Measurements from ENCODE around the gene SDK1. TPM values are rescaled to one million over a fixed set of nuclear protein-coding genes. Genes with fewer than 3 reads are reported as not detected.

The SDK1 gene
- total RNA-seq, 1 donor from 2014 or later, result 10.4 TPM

DNA sequence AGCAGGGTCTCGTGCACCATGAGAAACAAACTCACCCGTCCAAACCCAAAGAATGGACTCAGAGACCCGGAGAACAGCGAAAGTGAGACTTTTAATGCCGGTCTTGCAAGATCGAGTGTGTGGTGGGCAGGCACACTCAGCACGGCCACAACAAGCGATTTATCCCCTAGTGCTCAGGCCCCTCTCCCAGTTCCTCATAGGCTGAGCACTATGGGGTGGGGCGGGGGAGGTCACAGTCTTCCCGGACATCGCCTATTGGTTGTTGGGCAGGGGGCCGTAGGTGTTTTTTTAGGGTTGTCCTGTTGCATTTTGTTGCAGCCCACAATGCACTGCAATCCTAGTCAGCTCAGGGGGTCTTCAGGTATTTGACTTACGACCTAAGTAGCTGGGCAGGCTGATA lies 772.7 kb downstream of the SDK1 start:
- intact Hi-C loops (cut with DNase I), result no loop called here
- no peaks in the 10 kb centered on the region for H3K27me3 ChIP-seq
- H3K36me3 ChIP-seq, result no peaks in the 10 kb centered on the region
- ATAC-seq (no peak), DNase-seq (no peak)
- TF ChIP-seq, protein P1, sequence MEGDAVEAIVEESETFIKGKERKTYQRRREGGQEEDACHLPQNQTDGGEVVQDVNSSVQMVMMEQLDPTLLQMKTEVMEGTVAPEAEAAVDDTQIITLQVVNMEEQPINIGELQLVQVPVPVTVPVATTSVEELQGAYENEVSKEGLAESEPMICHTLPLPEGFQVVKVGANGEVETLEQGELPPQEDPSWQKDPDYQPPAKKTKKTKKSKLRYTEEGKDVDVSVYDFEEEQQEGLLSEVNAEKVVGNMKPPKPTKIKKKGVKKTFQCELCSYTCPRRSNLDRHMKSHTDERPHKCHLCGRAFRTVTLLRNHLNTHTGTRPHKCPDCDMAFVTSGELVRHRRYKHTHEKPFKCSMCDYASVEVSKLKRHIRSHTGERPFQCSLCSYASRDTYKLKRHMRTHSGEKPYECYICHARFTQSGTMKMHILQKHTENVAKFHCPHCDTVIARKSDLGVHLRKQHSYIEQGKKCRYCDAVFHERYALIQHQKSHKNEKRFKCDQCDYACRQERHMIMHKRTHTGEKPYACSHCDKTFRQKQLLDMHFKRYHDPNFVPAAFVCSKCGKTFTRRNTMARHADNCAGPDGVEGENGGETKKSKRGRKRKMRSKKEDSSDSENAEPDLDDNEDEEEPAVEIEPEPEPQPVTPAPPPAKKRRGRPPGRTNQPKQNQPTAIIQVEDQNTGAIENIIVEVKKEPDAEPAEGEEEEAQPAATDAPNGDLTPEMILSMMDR (IDR thresholded peaks at IDR 0.05), result no peak
- no peak overlapping the region for H3K4me3 ChIP-seq
- H3K9me3 ChIP-seq, result no peaks in the 10 kb centered on the region
- no peaks in the 10 kb centered on the region for H3K4me1 ChIP-seq
- H3K27ac ChIP-seq, result no peak overlapping the region

DNA sequence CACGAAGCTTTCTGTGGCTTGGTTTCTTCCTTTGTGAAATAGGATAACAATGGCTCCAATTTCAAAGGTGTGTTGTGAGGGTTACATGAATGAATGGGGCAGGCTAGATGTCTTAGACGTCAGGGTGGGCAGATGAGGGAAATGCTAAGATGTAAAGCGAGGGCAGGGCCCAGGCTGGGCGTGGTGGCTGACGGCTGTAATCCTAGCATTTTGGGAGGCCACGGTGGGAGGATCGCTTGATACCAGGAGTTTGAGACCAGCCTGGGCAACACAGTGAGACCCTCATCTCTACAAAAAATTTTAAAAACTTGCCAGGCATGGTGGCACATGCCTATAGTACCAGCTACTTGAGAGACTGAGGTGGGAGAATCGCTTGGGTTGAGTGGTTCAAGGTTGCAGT lies 773.4 kb downstream of the SDK1 start:
- intact Hi-C loops (cut with DNase I), result no loop called here
- Histone ChIP-seq H3K4me1 (no peaks in the 10 kb centered on the region), H3K27ac (no peak overlapping the region), H3K9me3 (no peaks in the 10 kb centered on the region), H3K27me3 (no peaks in the 10 kb centered on the region), H3K36me3 (no peaks in the 10 kb centered on the region), H3K4me3 (no peak overlapping the region)
- no peak for ATAC-seq
- TF ChIP-seq, protein P1 (IDR thresholded peaks at IDR 0.05), result no peak
- DNase-seq, result no peak

DNA sequence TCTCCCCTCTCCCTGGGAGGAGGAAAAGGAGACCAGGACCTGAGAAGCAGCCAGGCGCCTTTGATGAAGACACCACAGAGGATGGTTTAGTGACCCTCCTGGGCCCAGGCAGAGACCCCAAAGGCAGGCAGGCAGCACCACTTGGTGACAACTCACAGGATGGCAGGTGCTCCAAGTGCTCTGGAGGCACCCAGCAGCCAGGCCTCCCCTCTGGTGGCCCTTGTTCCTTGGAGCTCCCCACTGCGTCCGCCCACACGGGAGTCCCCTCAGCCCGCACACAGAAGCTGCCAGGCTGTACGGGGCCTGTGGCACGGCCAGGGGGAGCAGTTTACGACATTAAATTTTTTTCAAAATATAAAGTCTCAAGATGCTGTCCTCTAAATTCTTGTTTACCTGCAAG lies 773.9 kb downstream of the SDK1 start:
- H3K36me3 ChIP-seq, result no peaks in the 10 kb centered on the region
- intact Hi-C loops (cut with DNase I), result no loop called here
- H3K27ac ChIP-seq, result no peak overlapping the region
- no peak for DNase-seq
- no peaks in the 10 kb centered on the region for H3K4me1 ChIP-seq
- no peak for ATAC-seq
- no peaks in the 10 kb centered on the region for H3K27me3 ChIP-seq
- TF ChIP-seq, protein P1 (IDR thresholded peaks at IDR 0.05), result no peak
- no peaks in the 10 kb centered on the region for H3K9me3 ChIP-seq
- H3K4me3 ChIP-seq, result no peak overlapping the region

DNA sequence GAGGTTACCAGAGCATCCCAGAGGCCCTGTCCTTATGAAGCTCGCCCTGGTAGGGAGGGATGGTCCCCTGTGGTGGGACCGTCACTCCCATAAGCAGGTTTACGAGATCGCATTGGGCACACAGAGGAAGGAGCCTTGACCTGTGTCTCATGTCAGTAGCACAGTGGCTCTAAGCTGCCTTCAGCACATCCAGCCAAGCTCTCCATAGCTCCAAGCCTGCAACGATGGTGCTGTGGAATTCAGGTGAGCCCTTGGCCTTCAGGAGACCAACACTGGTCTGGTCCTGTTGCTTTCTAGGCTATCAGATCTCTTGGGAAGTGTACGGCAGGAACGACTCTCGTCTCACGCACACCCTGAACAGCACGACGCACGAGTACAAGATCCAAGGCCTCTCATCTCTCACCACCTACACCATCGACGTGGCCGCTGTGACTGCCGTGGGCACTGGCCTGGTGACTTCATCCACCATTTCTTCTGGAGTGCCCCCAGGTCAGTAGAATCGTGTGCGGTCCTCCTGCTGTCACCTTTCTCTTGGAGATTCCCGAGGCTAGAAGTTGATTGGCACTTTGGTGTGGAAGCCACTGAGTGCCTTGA lies 775.7 kb downstream of the SDK1 start:
- Histone ChIP-seq H3K27ac (no peak overlapping the region), H3K4me1 (no peaks in the 10 kb centered on the region), H3K27me3 (no peaks in the 10 kb centered on the region), H3K9me3 (no peaks in the 10 kb centered on the region), H3K36me3 (no peaks in the 10 kb centered on the region), H3K4me3 (no peak overlapping the region)
- TF ChIP-seq, protein P1 (IDR thresholded peaks at IDR 0.05), result no peak
- ATAC-seq (no peak), DNase-seq (no peak)
- intact Hi-C loops (cut with DNase I), result no loop called here

DNA sequence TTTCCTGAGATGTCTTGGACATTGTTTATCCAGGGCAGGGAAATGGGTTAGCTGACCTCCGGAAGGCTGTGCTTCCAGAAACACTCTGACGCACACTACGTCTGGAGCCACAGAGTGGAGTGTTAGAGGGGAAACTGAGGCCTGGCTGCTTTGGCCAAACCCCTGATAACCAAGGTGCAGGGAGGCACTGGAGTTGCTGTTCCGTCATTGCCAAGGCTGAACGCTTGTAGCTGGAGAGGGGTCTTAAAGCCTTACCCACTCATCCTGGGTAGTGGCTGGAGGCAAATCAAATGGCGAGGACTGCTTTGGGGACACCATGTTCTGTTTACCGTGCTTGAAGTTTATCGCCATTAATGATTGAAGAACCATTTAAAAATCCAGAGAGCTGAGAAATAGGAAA lies 776.9 kb downstream of the SDK1 start:
- DNase-seq, result no peak
- H3K36me3 ChIP-seq, result no peaks in the 10 kb centered on the region
- no peaks in the 10 kb centered on the region for H3K27me3 ChIP-seq
- H3K9me3 ChIP-seq, result no peaks in the 10 kb centered on the region
- H3K4me3 ChIP-seq, result no peak overlapping the region
- ATAC-seq, result no peak
- intact Hi-C loops (cut with DNase I), result no loop called here
- TF ChIP-seq, protein P1 (IDR thresholded peaks at IDR 0.05), result no peak
- H3K27ac ChIP-seq, result no peak overlapping the region
- no peaks in the 10 kb centered on the region for H3K4me1 ChIP-seq

DNA sequence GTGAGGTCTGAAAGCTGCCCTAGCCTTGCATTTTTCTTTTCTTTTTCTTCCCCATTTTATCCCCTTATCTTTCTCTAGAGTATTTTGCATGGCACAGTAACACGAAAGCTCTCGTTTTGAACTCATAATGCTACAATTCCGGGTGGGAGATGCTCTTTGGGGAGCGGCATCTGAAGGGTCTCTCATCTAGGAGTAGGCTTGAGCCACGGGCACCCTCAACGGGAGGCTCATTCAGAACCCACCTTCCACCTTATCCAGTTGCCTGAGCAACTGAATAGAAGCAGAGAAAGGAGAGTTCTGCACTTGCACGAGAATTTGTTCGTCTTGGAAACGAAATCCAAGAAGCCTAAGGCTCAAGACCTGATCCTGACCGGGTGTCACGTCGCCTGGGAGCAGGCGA lies 777.5 kb downstream of the SDK1 start:
- intact Hi-C loops (cut with DNase I), result no loop called here
- TF ChIP-seq, protein P1 (IDR thresholded peaks at IDR 0.05), result no peak
- Histone ChIP-seq H3K9me3 (no peaks in the 10 kb centered on the region), H3K36me3 (no peaks in the 10 kb centered on the region), H3K4me3 (no peak overlapping the region), H3K27me3 (no peaks in the 10 kb centered on the region), H3K27ac (no peak overlapping the region), H3K4me1 (no peaks in the 10 kb centered on the region)
- ATAC-seq (no peak), DNase-seq (no peak)

Measured in upper lobe of right lung (tissue), 1 donor.